ENCODE measurements around the gene CAMTA1. TPM values are rescaled to one million over a fixed set of nuclear protein-coding genes. Genes with fewer than 3 reads are reported as not detected.

The CAMTA1 gene
- total RNA-seq, 1 donor from 2014 or later = 47.9 TPM

- Histone ChIP-seq H3K4me3 (no peak overlapping the region), H3K4me1 (no peaks in the 10 kb centered on the region), H3K36me3 (no peaks in the 10 kb centered on the region), H3K27me3 (ENCODE audit: low read depth) (no peaks in the 10 kb centered on the region), H3K9me3 (peaks cover 7% of the 10 kb centered on the region), H3K27ac (no peak overlapping the region)
- intact Hi-C loops (cut with DNase I) = no loop called here
- DNase-seq (no peak), ATAC-seq (no peak)
- TF ChIP-seq CTCF (IDR thresholded peaks at IDR 0.05) = no peak
These were observed 494.5 kb downstream of the CAMTA1 start for GRCh38 chr1:7279769-7280168.

GRCh38 chr1:7280347-7280960, 495.2 kb downstream of the CAMTA1 start:
- no peaks in the 10 kb centered on the region for H3K27me3 ChIP-seq (ENCODE audit: low read depth)
- no peak for TF ChIP-seq CTCF (IDR thresholded peaks at IDR 0.05)
- intact Hi-C loops (cut with DNase I) = no loop called here
- no peak overlapping the region for H3K27ac ChIP-seq
- H3K4me3 ChIP-seq = no peak overlapping the region
- ATAC-seq (no peak), DNase-seq (no peak)
- H3K36me3 ChIP-seq = no peaks in the 10 kb centered on the region
- peaks cover 7% of the 10 kb centered on the region for H3K9me3 ChIP-seq
- H3K4me1 ChIP-seq = no peaks in the 10 kb centered on the region

- ATAC-seq (no peak), DNase-seq (no peak)
- TF ChIP-seq CTCF (IDR thresholded peaks at IDR 0.05) = no peak
- Histone ChIP-seq H3K36me3 (no peaks in the 10 kb centered on the region), H3K4me1 (no peaks in the 10 kb centered on the region), H3K4me3 (no peak overlapping the region), H3K27ac (no peak overlapping the region), H3K27me3 (ENCODE audit: low read depth) (no peaks in the 10 kb centered on the region), H3K9me3 (peaks cover 2% of the 10 kb centered on the region)
- intact Hi-C loops (cut with DNase I) = no loop called here
These were observed 496.6 kb downstream of the CAMTA1 start for GRCh38 chr1:7281821-7282220.

- ATAC-seq (no peak), DNase-seq (no peak)
- H3K27ac ChIP-seq = no peak overlapping the region
- H3K4me3 ChIP-seq = no peak overlapping the region
- H3K9me3 ChIP-seq = no peaks in the 10 kb centered on the region
- H3K4me1 ChIP-seq = no peaks in the 10 kb centered on the region
- no peaks in the 10 kb centered on the region for H3K36me3 ChIP-seq
- H3K27me3 ChIP-seq (ENCODE audit: low read depth) = no peaks in the 10 kb centered on the region
- TF ChIP-seq CTCF (IDR thresholded peaks at IDR 0.05) = no peak
- intact Hi-C loops (cut with DNase I) = no loop called here
These were observed 499.7 kb downstream of the CAMTA1 start for GRCh38 chr1:7284839-7285435.

- H3K36me3 ChIP-seq = no peaks in the 10 kb centered on the region
- no peak overlapping the region for H3K4me3 ChIP-seq
- H3K9me3 ChIP-seq = no peaks in the 10 kb centered on the region
- ATAC-seq (no peak), DNase-seq (no peak)
- TF ChIP-seq CTCF (IDR thresholded peaks at IDR 0.05) = no peak
- no peak overlapping the region for H3K27ac ChIP-seq
- no peaks in the 10 kb centered on the region for H3K27me3 ChIP-seq (ENCODE audit: low read depth)
- intact Hi-C loops (cut with DNase I) = no loop called here
- no peaks in the 10 kb centered on the region for H3K4me1 ChIP-seq
These were observed 500.7 kb downstream of the CAMTA1 start for GRCh38 chr1:7285856-7286454.

Measured in lower lobe of right lung (tissue), 2 donors.